Activated CD4-positive, alpha-beta T cell treated with anti-CD3 and anti-CD28 coated beads, Interleukin-2, Interleukin-4, amounts not matched to agents 100 ng/mL and 50 ng/mL, durations not matched to agents 16 hours and 8 hours (primary cell): ENCODE measurements around the gene ELF1.

Experiments used
- DNase-seq: peaks from one replicate; pipeline ENCODE4 v3.0.0-alpha.2; 2020; ENCODE audit warnings: low spot score

ELF1 gene

GRCh38 chr13:41019011-41019487 lies at the start of gene ELF1:
ELF1 (minus strand) TSS chr13:41019316; CDS start chr13:40982054, 37,262 bp downstream.
- peak; percentile 85 for DNase-seq

DNA sequence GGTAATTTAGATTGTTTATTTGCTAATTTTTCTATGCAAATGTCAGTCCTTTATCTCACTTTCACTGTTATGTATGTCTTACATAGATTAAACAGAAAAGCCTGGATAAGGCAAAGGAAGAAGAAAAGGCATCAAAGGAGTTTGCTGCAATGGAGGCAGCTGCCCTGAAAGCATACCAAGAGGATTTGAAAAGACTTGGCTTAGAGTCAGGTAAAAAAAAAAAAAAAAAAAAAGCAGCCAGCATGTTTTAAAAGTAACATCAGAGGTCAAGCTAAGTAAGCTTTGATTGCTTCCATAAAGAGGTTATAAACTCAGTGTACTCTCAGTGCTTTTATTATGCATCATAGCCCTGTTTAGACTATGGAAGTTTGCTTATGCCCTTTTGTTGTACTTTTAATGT lies 46.0 kb upstream of the ELF1 start:
- DNase-seq, result no peak

DNA sequence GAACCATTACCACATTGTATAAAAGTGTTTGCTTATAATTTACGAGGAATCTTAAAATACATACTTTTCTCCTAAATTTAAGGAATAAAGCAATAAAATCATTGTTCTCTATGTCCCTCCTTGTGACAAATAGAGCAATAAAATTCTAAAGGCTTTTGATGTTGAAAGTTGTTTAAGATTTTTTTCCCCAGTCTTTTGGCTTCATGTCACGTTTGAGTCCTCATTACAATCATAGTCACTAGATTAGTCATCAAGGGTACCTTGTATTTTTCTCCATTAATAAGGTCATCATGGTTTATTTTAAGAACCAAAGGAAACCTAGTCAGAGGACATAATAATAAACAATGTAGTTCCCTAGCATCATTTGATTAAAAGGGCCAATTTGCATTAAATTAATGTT lies 45.4 kb upstream of the ELF1 start:
- no peak for DNase-seq

- DNase-seq, result no peak
Measured at GRCh38 chr13:41061914-41062837, 43.1 kb upstream of the ELF1 start.

DNA sequence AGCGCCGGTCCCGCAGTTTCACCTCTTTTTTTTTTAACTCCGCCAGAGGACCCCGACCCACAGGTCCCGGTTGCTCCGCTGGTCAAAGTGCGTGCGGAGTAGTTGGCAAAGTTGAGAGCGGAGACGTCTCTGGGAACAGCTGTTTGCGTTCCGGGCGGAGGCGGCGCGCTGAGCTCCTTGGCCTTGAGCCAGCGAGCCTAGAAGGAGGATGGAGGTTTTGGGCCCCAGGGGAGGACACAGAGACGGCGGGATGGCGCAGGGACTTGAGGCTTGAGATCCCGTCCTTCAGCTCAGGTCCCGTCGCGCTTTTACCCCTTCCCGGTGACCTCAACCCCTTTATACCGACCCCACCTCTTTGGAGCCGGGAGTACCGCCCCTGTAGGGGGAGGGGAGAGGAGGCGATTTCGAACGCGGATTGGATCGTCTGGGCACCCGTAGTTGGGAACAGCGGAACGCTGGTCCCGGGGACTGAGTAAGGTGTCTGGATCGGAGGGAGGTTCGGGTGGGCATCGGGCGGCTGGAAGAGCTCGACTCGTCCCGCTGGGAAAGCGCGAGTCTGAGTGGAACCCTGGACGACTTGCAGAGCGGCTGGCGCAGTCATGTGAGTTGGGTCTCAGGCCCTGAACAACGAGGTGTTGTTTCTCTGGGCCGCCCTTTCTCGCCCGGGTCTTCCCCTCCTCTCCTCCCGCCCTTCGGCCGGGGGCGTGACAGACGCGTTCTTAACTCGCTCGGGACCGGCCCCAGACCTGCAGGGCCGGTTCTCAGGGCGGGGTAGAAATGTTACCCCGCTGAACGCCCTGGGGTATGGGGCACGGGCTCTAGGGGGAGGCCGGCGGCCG lies 42.2 kb upstream of the ELF1 start, which contains the start of gene WBP4:
Gene WBP4 (plus strand): TSS at position 435 of the 839 bp plus-strand sequence. CDS start 165 bp downstream, at position 600.
- DNase-seq, result peak; percentile 92

- peak; percentile 82 for DNase-seq
Measured at GRCh38 chr13:41060724-41061074, 41.6 kb upstream of the ELF1 start.

DNA sequence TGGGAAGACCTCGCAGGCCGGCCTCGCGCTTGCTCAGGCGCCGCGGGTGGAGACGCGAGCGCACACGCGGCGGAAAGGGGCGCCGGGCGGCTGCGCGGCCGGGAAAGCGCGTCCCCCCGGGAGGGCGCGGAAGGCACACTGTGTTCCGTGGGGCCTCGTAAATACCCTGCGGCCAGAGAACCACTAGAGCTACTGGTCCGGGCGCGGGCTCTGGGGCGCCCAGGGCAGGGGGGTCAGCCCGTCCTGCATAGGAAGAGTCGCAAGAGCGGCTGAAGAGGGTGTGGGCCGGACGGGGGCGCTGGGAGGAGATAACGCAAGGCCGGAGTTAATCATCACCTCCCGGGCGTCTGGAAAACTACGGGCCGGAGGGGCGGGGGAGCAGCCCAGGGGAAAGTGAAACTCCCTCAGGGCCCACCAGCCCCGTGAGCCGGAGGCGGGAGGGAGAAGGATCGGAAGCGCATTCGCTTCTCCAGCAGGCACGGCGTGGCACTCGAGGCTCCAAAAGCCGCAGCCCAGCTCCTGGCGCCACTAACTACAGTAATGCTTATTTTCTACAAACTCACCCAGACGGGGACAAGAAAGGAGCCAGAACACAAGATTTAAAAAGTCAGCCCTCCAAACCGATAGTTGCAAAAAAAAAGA lies 41.1 kb upstream of the ELF1 start:
- DNase-seq, result peak; percentile 76

- DNase-seq, result no peak
Measured at GRCh38 chr13:41059456-41060081, 40.5 kb upstream of the ELF1 start.

DNA sequence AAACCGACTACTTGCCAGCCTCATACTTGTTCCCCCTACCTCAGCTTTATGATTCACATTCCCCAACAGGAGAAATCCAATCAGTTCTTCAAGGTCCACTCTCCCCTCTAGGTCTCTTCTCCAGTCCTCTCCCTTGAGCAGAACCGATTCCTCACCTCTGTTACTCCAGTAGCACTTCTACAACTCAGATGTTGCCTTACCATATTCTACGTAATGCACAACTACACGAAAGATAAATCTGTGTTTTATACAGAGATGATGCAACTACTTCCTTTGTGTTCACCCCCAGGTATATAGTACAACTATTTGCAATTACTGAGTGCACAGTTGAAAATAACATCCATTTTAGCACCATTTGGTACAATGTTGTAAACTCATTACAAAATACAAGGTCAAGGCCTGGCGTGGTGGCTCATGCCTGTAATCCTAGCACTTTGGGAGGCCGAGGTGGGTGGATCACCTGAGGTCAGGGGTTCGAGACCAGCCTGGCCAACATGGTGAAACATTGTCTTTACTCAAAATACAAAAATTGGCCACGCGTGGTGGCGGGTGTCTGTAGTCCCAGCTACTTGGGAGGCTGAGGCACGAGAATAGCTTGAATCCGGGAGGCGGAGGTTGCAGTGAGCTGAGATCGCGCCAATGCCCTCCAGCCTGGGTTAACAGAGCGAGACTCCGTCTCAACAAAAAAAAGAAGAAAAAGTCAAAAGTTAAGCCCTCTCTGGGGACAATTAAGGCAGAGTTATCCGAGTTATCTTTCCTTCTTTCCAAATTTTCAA lies 39.4 kb upstream of the ELF1 start:
- no peak for DNase-seq

GRCh38 chr13:41056826-41057711 lies 38.0 kb upstream of the ELF1 start:
- no peak for DNase-seq

GRCh38 chr13:41056194-41056593 lies 37.1 kb upstream of the ELF1 start:
- DNase-seq, result no peak

DNA sequence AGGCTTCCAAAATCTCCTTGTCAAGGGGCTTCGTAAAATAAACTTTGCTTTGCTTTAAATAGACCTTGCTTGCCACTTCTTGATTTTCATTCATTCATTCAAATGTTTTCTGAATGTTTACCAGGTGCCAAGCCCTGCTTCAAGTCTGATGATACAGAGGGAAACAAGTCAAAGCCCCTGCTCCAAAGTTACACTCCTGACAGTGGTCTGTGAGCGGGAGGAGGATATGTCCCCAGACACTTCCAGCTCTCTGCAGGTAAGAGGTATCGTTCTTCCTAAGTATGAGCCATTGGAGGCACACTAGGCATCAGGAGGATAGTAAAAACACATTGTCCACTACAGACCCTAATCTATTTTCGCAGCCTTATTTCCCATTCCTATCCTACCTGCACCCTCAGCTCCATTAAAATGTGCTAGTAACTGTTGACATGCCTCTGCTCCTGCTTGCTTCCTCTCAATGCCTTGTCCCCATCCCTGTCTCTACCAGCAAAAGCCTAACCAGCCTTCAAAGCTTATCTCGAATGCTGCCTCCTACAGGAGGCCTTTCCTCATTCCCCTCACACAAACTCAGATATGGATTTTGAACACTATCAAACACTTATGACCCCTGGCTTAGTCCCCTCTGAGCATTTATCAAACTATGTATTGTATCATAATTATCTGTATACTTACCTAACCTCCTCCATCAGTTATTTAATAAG lies 36.0 kb upstream of the ELF1 start:
- DNase-seq, result no peak

DNA sequence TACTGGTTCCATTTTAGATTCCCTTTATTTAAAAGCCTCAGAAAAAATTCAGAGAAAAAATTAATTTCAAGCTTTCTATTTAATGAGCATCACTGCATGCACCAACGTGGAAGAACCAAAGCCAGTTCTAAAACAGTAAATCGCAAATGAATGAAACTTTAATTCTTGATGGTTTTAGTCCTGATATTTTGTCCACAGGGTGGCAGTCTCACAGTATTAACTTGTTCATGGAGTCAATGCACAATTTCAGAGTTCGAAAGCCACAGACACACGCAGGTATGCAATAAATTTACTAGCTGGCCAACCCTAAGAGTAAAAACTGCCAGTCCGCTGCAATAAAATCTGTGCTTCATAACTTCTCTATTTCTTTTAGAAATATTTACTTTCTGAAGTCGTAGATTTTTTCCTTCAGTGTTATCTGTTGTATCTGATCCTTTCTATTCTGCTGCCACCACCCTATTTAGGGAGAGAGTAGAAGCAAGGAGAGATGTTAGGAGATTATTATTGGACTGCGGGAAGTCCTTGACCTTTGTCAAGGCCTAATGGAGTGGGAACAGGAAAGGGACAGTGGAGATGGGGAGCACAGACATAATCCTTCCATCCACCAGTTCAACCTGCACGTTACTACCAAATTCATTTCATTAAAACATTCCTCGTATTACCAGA lies 35.2 kb upstream of the ELF1 start:
- peak; percentile 66 for DNase-seq

DNA sequence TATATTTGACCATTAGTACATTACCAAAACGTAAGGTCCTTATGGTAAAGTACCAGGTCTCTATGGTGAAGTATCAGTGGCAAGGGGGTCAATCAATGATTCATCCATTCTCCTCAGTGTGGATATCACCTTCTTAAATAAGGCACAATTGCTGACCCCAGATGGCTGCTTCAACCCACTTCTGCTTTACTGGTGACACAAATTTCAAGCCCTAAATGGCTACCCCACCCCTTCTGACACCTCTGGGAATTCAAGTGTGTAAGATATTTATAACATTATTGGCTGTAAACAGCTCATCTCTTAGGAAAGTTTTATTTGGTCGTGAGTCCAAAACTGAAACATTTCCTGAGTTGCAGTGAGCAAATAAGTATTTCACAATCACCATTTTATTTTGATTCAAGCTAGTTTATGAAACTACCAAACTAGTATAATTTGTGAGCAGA lies 34.3 kb upstream of the ELF1 start:
- no peak for DNase-seq

GRCh38 chr13:41052441-41052840 lies 33.3 kb upstream of the ELF1 start:
- no peak for DNase-seq

GRCh38 chr13:41049480-41050440 lies 30.6 kb upstream of the ELF1 start:
- no peak for DNase-seq

DNA sequence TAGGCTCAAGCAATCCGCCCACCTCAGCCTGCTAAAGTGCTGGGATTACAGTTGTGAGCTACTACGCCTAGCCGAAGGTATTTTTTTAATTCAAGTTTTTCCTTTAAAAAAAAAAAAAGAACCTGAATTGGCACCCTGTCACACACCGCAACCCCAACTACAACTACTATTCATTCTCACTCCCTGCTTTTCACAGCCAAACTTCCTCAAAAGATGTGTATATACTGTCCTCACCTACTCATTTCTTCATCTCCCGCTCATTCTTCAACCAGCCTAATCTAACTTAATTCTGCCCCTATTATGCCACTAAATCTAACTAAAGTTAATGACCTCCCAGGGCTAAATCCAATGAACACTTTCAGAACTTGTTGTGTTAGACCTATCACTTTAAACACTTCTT lies 29.5 kb upstream of the ELF1 start:
- no peak for DNase-seq
